Loucy (cell line): Measurements from ENCODE around the gene MKI67.

ENCODE experiments used
- H2AFZ ChIP-seq: fragments of 200-600 bp; sonication (generic); 2 replicates; pipeline ENCODE4 v1.6.0; 2016; ENCODE audit warnings: antibody characterized with exemption, mild to moderate bottlenecking, low read length, moderate library complexity
- H3F3A ChIP-seq: fragments of 200-600 bp; 2 replicates; pipeline ENCODE4 v1.6.0; 2016; ENCODE audit warnings: antibody characterized with exemption, low read depth, mild to moderate bottlenecking
- H3K27me3 ChIP-seq: fragments of 200-600 bp; sonication (generic); 2 replicates; pipeline ENCODE4 v1.6.1; 2014; ENCODE audit warnings: low read length, mild to moderate bottlenecking; ENCODE audit not compliant: insufficient read depth, poor library complexity, severe bottlenecking
- H3K36me3 ChIP-seq: fragments of 200-600 bp; sonication (generic); 2 replicates; pipeline ENCODE4 v1.6.1; 2016; ENCODE audit warnings: low read length; ENCODE audit not compliant: insufficient read depth
- H3K4me1 ChIP-seq: fragments of 200-600 bp; sonication (generic); 2 replicates; pipeline ENCODE4 v1.5.1; 2014; ENCODE audit warnings: low read length, mild to moderate bottlenecking; ENCODE audit not compliant: insufficient read depth, poor library complexity, severe bottlenecking
- H3K4me2 ChIP-seq: fragments of 200-600 bp; sonication (generic); 2 replicates; pipeline ENCODE4 v1.6.0; 2014; ENCODE audit warnings: antibody characterized with exemption, low read length, low read depth, mild to moderate bottlenecking; ENCODE audit not compliant: poor library complexity, severe bottlenecking
- H3K4me3 ChIP-seq: fragments of 200-600 bp; sonication (generic); 2 replicates; pipeline ENCODE4 v1.5.1; 2014; ENCODE audit warnings: low read length, mild to moderate bottlenecking, mixed read lengths; ENCODE audit not compliant: poor library complexity, severe bottlenecking
- H3K79me2 ChIP-seq: fragments of 200-600 bp; sonication (generic); 2 replicates; pipeline ENCODE4 v1.6.1; 2014; ENCODE audit warnings: low read length; ENCODE audit not compliant: insufficient read depth
- H3K9ac ChIP-seq: fragments of 200-600 bp; sonication (generic); 2 replicates; pipeline ENCODE4 v1.6.0; 2014; ENCODE audit warnings: mild to moderate bottlenecking, low read depth, low read length, moderate library complexity; ENCODE audit not compliant: poor library complexity, severe bottlenecking
- H3K9me2 ChIP-seq: fragments of 200-600 bp; sonication (generic); replicated peaks from 2 replicates; pipeline ENCODE4 v1.6.1; 2016; ENCODE audit warnings: low read depth, low read length, mixed read lengths
- H3K9me3 ChIP-seq: fragments of 200-600 bp; sonication (generic); 2 replicates; pipeline ENCODE4 v1.6.1; 2014; ENCODE audit warnings: mild to moderate bottlenecking, antibody characterized with exemption, low read length, low read depth; ENCODE audit not compliant: insufficient read depth
- H4K20me1 ChIP-seq: fragments of 200-600 bp; sonication (generic); 2 replicates; pipeline ENCODE4 v1.6.0; 2014; ENCODE audit warnings: antibody characterized with exemption, low read length, mild to moderate bottlenecking; ENCODE audit not compliant: insufficient read depth, poor library complexity, severe bottlenecking
- EZH2phosphoT487 ChIP-seq: fragments of 200-600 bp; IDR thresholded peaks from 2 replicates; pipeline ENCODE4 v1.6.1; 2018; ENCODE audit warnings: antibody characterized with exemption, mild to moderate bottlenecking, moderate library complexity, borderline replicate concordance
- TF ChIP-seq, protein P1 (sequence below): fragments of 200-600 bp; sonication (generic); conservative IDR thresholded peaks from 2 replicates; pipeline ENCODE4 v1.5.1; 2014; ENCODE audit warnings: mild to moderate bottlenecking, antibody characterized with exemption, low read length

MKI67 gene

DNA sequence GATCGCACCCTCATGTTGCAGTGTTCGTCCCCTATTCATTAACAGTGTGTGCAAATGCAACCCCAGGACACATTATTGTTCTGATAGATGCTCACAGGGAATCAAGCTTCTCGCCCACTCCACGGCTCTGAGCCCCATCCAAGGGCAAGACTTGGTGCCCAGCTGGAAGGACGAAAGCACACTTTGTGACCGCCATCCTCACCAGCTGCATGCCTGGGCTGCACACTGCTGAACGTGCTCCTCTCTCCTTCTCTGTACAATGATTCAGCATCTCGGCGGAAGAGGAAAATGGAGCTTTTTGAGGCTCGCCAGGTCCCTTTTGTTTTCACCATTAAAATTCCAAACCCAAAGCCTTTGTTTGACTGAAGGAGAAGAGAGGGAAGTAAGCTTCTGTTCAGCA is 41.9 kb downstream of the MKI67 start:
- Histone ChIP-seq H3K9me2 (no peaks in the 10 kb centered on the region), H2AFZ (no peak overlapping the region), H3K27me3 (no peaks in the 10 kb centered on the region), H3K4me2 (no peak overlapping the region), H3K4me1 (no peaks in the 10 kb centered on the region), H3F3A (no peaks in the 10 kb centered on the region), H3K9ac (no peak overlapping the region), H3K36me3 (peaks cover 20% of the 10 kb centered on the region; the same call in 1 of the 2 replicates), H3K9me3 (no peaks in the 10 kb centered on the region), H4K20me1 (no peaks in the 10 kb centered on the region), H3K4me3 (no peak overlapping the region), H3K79me2 (no peaks in the 10 kb centered on the region)
- TF ChIP-seq, protein P1, sequence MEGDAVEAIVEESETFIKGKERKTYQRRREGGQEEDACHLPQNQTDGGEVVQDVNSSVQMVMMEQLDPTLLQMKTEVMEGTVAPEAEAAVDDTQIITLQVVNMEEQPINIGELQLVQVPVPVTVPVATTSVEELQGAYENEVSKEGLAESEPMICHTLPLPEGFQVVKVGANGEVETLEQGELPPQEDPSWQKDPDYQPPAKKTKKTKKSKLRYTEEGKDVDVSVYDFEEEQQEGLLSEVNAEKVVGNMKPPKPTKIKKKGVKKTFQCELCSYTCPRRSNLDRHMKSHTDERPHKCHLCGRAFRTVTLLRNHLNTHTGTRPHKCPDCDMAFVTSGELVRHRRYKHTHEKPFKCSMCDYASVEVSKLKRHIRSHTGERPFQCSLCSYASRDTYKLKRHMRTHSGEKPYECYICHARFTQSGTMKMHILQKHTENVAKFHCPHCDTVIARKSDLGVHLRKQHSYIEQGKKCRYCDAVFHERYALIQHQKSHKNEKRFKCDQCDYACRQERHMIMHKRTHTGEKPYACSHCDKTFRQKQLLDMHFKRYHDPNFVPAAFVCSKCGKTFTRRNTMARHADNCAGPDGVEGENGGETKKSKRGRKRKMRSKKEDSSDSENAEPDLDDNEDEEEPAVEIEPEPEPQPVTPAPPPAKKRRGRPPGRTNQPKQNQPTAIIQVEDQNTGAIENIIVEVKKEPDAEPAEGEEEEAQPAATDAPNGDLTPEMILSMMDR, result no peak
- TF ChIP-seq EZH2phosphoT487, result no peak

DNA sequence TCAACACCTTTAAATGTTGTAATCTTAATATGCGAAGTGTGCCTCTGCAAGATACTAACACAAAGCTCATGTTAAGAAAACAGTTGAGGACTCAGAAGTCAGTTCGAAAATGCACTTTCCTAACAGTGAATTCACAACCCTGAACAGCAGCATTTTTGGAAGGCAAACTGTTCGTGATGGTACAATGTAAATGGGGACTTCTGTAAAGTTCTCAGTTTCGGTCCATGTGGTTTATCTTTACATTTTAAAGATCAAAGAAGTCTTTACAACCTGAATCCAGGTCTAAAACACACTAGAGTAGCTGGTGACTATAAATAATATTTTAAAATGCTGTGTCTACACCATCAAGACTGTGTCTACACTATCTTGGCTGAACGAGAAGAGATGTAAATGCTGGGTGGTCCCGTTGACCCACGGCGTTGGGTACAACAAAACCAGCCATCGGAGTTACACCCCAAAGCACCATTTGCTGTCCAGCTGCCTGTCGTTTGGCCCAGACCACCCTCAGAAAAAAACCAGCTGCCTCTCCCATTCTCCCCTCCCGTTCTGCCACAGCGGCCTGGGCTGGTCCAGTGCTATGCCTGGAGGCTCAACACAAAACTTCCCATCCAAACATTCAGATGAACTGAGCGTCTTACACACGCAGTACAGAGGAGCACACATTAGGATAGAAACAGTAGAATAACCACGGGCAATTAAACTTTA is 42.9 kb downstream of the MKI67 start:
- TF ChIP-seq, protein P1, result no peak
- TF ChIP-seq EZH2phosphoT487, result no peak
- no peaks in the 10 kb centered on the region for H3K9me2 ChIP-seq
- no peak overlapping the region for H3K4me3 ChIP-seq
- H3K9me3 ChIP-seq, result no peaks in the 10 kb centered on the region
- H4K20me1 ChIP-seq, result no peaks in the 10 kb centered on the region
- no peaks in the 10 kb centered on the region for H3K27me3 ChIP-seq
- H3K4me1 ChIP-seq, result no peaks in the 10 kb centered on the region
- no peak overlapping the region for H3K9ac ChIP-seq
- H3F3A ChIP-seq, result no peaks in the 10 kb centered on the region
- no peak overlapping the region for H3K4me2 ChIP-seq
- H3K36me3 ChIP-seq, result peaks cover 28% of the 10 kb centered on the region; the same call in 1 of the 2 replicates
- H2AFZ ChIP-seq, result no peak overlapping the region
- H3K79me2 ChIP-seq, result no peaks in the 10 kb centered on the region

DNA sequence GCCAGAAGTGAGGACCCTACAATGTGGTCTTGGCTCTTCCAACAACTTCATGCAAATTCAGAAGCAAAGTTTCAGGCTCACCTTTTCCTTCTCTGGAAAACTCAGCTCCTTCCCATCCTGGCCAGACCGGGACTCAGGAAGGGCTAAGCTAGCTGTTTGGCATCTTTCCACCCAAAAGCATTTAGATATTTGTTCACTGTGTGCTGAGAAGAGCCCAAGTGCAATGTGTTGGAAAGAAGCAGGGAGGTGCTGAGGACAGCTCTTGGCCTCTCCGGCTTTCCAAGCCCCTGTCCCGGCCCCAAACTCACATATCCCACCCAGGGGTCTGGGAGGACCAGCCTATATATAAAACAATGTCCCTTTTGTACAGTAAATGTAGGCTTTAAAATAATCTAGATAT is 44.5 kb downstream of the MKI67 start:
- Histone ChIP-seq H3K4me3 (no peak overlapping the region), H3F3A (no peaks in the 10 kb centered on the region), H3K9me3 (no peaks in the 10 kb centered on the region), H3K36me3 (peaks cover 43% of the 10 kb centered on the region; the same call in 1 of the 2 replicates), H3K79me2 (no peaks in the 10 kb centered on the region), H3K9me2 (no peaks in the 10 kb centered on the region), H2AFZ (no peak overlapping the region), H3K27me3 (no peaks in the 10 kb centered on the region), H4K20me1 (no peaks in the 10 kb centered on the region), H3K4me2 (no peak overlapping the region), H3K4me1 (no peaks in the 10 kb centered on the region), H3K9ac (no peak overlapping the region)
- TF ChIP-seq, protein P1, result no peak
- no peak for TF ChIP-seq EZH2phosphoT487
